HG03060 (cell line): ENCODE data around the gene MBNL2.

Source experiments
- ATAC-seq: cut with Tn5 transposase; IDR thresholded peaks from one replicate; pipeline ENCODE4 v1.9.1; 2021; ENCODE audit warnings: low read depth, moderate number of reproducible peaks; ENCODE audit not compliant: unreplicated experiment

Gene MBNL2

DNA sequence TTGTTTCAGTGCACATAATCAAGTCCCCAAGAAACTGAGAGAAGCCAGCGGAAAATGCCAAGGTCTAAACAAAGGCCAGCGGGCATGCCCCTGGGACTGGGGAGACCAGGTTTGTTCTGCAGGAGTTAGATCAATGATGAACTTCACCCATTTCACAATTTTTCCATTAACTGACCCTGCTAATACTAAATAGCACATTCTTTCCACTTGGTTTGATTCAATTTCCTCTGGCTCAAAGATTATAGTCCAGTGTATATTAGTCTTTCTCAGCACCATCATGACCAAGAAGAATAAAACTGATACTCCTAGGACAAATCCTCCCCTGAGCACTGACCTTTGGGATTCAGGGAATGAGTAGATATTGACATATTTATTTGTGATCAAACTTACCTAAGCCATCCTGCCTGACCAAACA, 66.4 kb downstream of the MBNL2 start:
- no peak for ATAC-seq

DNA sequence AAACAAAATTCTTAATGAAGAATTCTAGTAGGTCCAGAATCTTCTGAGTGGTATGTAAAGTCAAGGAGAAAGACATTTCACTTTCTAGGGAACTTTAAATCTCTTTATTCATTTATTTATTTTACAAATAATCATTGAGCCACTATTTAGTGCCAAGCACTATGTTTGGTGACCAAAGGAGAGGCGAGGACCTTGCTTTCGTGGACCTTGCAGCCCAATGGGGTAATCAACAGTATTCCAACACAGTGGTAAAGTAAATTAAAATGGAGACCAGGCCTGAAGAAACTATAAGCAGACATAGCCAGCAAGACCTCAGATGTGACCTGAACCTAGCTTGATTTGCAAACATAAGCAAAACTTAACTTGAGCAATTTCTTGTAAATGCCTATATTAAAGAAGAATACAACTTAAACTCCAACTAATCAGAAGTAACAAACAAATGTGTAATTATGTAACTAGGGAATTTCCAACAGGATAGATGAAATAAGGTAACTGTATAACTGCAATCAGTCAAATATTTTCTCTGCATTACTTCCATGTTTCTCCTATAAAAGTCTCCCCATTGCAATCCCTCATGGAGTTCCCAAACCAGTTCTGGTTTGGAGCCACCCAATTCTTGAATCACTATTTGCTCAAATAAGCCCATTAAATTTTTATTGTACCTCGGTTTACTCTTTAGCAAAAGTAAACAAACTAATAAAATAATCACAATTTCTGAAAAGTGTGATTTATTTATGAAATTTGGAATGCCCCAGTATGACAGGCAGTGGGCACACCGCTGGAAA, 67.6 kb downstream of the MBNL2 start:
- no peak for ATAC-seq

DNA sequence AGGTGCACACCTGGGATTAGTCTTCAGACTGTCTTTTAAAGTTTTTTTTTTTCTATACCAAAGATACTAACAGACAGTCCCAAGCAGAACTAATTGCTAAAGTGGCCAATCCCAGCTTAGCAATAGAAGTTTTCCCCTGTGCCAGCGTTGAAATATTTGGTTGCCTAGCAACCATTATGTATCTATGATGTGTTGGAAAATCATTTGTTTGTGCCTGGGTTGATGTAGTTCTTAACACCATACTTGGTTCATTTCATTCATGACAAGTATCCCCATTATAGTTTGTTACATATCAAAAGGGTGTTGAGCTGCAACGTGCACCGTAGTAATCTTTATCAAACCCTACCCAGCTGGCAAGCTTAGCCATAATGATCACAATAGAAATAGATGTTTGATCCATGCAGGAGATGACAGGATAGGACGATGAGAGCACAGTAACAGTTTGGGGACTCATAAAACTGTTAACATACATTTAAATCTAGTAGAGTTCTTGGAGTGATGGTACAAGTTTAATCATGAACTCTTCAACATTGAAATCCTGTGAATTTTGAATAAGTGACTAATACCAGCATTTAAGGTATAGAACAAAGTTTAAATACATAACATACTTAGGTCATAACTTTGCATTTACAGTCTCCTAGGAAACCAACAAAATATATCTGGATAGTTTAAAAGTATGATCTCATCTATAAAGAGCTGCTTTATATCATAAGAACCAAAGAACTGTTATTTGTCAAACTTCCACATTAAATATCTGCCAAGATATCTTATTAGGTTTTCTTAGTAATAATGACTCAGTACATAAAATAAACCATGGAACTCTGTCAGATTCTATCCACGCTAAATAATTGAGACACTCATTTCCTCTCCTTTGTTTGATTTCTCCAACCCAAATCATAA, 73.4 kb downstream of the MBNL2 start:
- ATAC-seq: no peak

DNA sequence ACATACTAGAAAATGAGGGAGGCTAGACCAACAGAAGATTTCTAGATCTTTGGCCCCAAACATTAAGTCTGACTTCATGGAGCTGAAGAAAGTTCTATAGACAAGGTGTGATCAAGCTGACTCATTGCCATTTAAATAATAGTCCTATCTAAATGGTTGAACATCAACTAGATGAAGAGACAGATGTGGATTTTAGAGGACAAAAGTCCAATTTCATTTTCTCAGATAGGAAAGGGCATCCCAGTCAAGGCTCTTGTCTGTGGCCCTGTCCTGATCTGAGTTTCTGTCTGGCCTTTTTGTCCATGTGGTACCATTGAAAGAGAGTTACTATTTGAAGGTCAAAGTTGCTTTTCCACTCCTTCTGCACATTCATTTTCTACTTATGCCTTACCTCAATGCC, 74.6 kb downstream of the MBNL2 start:
- no peak for ATAC-seq

DNA sequence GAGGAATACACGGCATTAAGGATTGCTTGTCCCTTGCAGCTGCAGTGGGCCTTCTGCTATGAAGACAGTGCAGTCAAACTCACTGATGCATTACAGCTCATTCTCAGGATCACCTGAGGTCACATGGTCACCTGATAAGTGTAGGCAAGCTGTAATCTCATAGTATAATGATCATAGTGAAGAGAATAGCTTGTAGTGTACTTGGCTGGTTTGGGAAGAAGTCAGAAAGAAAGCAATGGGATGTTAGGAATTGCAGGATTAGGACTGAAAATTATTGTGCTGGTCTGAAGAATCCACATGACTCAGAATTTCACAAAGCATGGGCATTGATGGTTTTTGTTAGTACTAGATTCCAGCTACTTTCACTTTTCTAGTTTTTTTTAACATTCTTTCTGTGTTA, 76.7 kb downstream of the MBNL2 start:
- ATAC-seq: no peak

DNA sequence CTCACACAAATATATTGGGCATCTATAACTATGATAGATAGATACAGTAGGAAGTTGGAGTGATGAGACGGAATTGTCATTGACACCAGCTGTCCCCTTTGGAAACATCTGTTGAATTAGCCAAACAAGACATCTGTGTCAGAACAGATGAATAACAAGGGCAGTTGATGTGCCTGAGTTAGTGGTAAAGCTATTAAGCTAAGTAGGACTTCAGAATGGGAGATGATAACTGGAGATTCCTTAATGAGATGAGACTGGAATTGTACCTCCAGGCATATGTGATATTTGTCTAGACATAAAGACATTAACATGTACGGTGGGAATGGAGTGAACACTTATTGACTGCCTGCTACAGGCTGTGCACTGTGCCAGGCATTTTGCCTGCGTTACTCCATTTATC, 78.7 kb downstream of the MBNL2 start:
- ATAC-seq: no peak

DNA sequence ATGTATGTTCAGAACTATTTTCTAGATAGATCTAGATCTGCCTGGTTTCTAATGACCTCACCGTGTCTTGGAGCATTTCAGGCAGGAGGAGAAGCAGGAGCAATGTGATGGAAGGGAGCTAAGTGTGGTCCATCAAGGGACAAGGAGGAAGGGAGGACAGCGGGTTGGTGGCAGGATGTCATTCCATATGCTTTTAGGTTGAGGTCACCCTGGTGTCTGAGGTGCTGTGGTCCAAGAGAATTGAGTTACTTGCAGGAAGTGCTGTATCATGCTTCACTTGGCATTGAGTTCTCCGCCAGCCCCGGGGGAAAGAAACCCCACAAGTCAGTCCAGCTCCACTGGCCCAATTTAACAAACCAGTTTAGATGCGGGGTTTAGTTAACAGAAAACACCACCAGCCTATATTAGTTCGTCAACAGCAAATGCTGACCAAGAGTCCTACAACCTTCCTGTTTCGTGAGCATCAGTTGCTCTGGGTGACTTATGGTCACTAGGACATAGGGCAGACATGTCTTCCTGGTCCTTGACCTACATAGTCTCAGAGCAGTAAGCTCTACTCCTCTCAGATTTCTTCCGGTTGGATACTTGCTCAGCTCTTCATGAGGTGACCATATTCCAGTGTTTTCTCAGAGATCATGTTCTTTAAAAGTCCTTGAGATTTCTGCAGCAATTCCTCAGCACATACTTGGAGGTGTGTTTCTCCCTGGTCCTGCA, 79.4 kb downstream of the MBNL2 start:
- ATAC-seq: no peak

DNA sequence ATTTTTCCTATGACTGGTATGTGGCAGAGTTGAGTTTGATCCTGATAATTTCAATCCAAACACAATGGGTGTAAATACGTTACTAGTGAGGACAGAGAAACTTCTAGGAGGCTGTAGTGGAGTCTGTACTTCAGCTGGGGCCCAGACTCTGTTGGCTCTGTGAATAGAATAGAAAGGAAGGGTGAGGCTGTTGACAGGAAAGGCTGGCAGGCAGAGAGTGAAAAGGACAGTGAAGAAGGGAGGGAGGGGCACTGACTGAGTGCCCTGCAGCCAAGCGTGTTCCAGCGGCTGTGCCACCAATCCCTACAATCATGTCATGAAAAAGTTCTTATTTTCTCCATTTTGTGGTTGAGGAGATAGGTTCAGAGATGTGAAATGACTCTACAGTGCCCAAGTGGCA, 80.5 kb downstream of the MBNL2 start:
- no peak for ATAC-seq

DNA sequence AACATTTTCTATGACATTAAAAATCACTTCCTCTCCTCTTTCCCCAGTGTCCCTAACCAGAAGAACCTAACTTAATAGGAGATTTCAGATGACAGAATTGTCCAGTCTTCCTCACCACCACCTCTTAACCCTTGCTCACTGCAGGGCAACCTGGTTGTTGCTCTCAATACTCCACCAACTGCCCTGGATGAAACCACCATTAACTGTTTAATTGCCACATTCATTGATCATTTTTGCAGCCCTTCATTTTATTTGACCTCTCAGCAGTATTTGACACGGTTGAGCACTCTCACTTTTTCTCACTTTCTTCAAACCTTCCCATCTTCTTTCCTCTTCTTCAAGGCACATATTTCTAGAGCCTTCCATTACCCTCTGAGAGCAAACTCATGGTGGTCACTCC, 84.0 kb downstream of the MBNL2 start:
- ATAC-seq: no peak

DNA sequence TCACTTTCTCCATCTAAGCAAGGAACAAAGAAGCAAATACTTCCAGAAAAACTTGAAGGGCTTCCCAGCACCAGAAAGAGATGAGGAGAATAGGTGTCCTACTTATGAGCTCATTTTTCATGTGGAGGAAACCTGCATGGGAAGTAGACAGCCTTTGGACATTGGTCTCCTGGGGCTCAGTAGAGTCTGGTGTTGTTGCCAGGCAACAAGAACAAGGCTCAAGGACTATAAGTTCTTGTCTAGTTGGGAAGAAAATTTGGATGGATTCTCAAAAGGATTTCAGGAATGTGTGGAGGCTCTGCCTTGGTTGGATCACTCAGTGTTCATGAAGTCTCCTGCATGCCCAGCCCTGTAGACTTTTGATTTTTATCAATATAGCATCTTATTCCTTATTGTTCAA, 84.5 kb downstream of the MBNL2 start:
- ATAC-seq: no peak

DNA sequence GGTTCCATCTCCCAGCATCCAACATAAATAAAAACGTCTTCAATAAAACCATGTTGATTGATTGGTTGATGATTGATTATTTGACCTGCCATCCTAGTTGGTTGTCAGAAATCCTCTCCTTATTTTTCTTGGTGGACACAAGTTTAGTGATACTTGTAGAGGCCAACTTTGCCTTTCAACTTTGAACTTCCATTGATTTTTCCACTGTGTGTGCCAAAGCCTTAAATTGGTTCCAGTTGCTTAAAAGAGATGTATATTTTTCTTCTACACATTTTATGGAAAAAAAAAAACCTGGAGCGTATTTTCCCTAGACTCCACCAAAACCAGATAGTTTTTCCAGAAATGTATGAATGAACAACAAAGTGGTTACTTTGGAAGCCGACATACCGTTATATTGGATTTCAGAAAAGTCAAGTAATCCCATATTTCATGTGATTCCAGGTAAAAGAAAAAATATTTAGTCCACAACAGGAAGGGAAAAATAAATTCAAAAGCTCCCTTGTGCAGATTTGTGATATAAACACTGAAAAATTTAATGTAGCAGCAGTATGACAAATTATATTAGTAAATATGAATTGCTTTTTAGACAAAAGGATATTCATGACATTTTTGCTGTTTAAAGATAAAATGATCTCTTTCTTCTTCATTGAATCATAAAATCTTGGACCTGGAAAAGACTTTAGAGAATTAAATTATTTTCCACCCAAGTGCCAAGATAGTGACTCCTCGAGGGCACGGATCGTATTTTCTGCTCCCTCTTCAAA, 85.2 kb downstream of the MBNL2 start:
- ATAC-seq: no peak

DNA sequence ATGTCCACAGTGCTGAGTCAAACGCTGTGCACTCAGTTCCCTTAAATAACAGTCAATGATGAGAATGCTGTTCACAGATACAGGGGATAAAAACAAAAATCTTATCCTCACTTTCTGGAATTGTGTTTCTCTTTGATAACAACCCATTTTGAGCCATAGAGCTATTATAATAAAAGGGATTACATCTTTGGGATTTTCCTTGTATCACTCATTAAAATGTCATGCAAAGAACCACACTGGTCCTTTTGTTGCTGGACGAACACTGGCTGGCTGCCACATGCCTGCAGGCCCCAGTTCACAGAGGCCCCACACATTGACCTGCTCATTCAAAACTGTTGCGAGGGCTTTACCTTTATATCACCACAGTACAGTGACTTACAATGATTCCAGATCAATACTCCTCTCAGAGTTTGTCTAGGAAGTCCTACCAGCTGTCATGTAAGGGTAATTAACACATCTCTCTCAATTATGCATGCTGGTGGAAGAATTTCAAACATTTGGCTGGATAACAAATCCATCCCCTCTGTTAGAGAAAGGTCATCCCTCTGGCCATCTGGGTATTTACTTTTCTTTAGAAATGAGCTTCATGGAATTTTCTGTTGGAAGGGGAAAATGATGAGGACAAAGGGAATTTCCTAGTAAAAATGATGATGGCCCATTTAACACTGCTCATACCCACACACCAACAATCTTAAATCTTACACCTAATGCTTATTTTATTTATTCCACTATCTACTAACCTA, 85.9 kb downstream of the MBNL2 start:
- ATAC-seq: no peak

DNA sequence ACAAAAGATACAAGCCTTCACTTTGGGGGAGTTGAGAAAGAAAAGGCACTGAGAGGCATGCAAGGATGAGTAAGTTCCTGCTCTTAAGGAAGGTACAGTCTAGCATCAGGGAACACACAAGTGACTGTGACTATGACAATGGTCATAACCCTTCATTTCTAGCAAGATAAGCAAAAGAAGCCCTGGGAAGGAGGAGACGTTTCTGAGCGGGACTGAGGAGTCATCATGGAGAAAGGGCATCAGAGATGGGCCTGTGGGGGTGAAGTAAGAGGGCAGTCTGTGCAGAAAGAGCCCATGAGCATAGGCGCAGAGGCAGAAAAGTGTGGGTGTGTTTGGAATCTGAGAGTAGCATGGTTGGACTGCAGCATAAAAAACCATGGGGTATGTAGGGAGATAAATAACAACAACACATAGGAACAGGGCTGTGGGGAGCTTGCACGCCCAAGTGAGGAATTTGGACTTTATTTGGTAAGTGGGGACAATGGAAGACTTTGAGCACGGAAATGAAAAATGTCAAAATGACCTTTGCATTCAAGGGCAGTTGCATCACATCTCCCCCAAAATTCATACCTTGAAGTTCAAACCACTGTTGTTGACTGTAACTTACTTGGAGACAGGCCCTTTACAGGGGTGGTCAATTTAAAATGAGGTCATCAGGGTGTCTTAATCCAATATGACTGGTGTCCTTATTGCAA, 86.7 kb downstream of the MBNL2 start:
- no peak for ATAC-seq

DNA sequence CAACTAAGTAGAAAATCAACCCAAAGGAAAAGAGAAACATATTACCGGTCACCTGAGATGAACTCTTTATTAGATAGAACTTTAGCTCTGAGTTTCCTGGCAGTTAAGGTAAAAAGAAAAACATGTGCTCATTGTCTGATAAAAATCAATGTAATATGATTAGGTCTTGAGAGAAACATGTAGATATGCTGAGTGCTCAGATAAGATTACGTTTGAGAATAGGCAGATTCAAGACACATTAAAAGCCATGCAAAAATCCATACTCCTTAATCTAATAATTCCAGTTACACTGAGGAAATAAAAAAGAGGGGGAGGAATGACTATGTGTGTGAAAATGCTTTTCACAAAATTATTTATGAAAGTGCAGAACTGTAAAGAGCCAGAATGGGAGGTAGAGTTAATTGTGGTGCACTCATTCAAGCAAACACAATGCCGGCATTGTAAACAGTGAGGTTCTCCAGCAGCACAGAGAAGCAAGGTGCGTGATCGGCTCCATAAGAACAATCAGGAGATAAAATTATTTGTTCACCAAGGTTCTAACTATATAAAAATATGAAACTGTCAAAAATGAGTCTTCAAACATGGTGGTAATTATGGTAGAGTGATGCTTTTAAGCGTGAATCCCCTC, 88.8 kb downstream of the MBNL2 start:
- ATAC-seq: no peak

DNA sequence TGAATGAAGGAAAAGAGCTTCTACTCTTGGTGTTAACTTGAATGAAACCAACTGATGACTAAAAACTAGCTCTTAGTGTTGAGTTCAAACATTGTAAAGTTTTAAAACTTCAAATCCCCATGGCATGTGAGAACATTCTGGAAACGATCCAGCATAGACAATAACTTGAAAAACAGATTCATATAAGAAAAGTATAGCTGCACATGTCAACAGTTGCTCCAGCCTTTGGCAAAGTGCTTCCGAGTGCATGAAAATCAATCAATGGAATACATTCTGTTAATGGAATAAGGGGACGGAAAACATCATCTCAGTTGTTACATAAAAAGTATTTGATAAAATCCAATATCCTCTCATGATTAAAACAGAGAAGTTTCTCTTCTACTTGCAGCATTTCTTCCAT, 89.8 kb downstream of the MBNL2 start:
- no peak for ATAC-seq

DNA sequence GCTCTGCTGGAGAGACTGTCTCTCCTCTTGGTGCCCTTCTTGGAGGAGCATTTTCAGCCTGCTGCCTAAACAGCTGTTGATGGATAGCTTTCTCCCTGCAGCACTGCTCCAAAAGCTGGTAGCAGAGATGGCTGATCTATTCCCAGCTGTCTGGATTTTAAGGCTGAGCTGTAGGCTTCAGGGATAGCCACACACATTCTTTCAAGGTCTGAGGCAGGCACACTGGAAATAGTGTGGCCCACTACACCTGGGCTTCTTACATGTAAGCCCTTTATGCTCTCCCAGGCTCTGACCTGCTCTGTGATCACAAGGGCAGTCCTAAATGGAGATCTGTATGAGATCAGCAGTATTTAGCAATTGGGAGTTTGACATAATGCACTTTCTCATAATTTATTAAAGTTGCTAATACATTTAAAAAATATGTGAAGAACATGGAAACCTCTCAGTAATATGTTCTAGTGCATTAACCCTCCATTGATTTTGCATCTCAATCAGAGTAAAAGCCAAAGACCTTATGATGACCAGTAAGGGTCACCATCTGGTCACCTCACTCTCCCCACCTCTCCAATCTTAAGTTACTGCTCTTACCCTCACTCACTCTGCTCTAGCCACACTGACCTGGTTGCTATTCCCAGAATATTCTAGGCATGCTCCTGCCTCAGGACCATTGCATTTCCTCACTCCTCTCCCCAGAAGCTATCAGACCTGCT, 91.6 kb downstream of the MBNL2 start:
- ATAC-seq: no peak

DNA sequence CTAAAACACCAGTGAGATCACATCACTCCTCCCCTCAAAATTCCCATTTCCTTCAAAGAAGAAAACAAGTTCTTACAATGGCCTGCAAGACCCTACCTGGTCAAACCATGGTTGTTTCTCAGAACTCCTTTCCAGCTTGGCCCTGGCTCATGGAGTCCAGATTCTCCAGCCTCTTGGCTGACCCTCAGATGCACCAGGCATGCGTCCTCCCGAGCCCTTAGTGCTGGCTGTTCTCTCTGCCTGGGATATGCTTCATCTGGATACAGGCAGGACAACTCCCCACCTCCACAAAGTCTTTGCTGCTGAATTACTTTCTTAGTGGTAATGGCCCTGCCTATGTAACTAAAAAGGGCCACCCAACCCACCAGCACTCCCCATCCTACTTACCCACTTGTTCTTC, 94.3 kb downstream of the MBNL2 start:
- ATAC-seq: no peak

DNA sequence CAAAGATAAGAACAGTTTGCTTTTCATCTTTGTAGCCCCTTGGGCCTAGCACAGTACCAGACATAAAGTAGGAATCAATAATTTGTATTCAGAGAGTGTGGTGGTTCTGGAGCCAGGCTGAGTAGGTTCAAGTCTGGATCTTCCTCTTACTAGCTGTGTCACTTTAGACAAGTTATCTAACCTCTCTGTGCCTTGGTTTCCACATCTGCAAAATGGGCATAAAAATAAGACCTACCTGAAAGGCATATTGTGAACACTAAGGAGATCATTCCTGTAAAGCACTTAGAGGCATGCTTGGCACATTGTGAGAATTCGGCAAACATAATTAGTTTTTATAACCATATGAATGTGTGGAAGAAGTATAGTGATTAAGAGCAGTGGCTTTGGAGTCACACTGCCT, 95.8 kb downstream of the MBNL2 start:
- no peak for ATAC-seq
